ENCODE data around the gene EZH2. TPM values are rescaled to one million over a fixed set of nuclear protein-coding genes. Genes with fewer than 3 reads are reported as not detected.

The EZH2 gene
- total RNA-seq, 1 experiment from 2014 or later = 18.4 TPM

GRCh38 chr7:148819697-148820360 is 64.3 kb downstream of the EZH2 start:
- H3K4me3 ChIP-seq (ENCODE audit: insufficient read depth, low read depth, low read length) = no peak overlapping the region
- peaks cover 2% of the 10 kb centered on the region for H3K36me3 ChIP-seq (replicated peaks; ENCODE audit: control insufficient read depth, insufficient read depth, low read length)
- H3K27me3 ChIP-seq (ENCODE audit: control insufficient read depth, insufficient read depth, low read length) = no peaks in the 10 kb centered on the region
- no peak for DNase-seq

DNA sequence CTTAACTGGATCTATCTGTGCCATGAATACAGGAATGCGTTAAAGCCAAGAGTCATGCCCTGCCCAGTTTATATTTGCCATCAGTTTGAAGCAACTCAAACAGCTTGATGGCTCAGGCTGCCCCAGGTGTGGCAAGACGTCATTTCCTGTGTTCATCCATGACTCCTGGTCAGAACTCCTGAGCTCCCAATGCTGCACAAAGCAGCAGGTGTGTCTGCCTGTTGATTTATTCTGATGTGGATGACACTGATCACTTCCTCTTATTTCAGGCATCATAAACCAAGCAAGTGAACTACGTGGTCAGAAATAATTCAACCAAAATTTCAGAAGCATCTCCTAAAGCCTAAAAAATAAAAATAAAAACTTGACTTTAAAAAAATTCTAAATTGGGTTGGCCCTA is 68.5 kb downstream of the EZH2 start:
- DNase-seq = no peak
- H3K36me3 ChIP-seq (replicated peaks; ENCODE audit: control insufficient read depth, insufficient read depth, low read length) = peaks cover 14% of the 10 kb centered on the region
- no peaks in the 10 kb centered on the region for H3K27me3 ChIP-seq (ENCODE audit: control insufficient read depth, insufficient read depth, low read length)
- H3K4me3 ChIP-seq (ENCODE audit: insufficient read depth, low read depth, low read length) = no peak overlapping the region

- Histone ChIP-seq H3K36me3 (replicated peaks; ENCODE audit: control insufficient read depth, insufficient read depth, low read length) (peaks cover 14% of the 10 kb centered on the region), H3K4me3 (ENCODE audit: insufficient read depth, low read depth, low read length) (no peak overlapping the region), H3K27me3 (ENCODE audit: control insufficient read depth, insufficient read depth, low read length) (no peaks in the 10 kb centered on the region)
- no peak for DNase-seq
These were observed 69.0 kb downstream of the EZH2 start for GRCh38 chr7:148814922-148815559.

DNA sequence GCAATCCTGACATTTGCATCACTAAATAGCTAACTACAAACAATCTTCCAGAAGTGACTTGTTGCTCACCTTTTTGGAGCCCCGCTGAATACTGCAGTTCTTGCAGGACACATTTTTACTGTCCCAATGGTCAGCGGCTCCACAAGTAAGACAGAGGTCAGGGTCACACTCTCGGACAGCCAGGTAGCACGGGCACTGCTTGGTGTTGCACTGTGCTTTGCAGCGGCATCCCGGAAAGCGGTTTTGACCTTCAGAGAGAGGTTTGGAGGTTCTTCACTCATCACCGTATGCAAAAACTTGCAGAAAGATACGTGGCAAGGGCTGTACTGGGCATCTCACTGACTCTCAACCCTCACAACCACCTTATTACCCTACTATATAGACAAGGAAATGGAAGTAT is 70.2 kb downstream of the EZH2 start:
- H3K36me3 ChIP-seq (replicated peaks; ENCODE audit: control insufficient read depth, insufficient read depth, low read length) = peaks cover 16% of the 10 kb centered on the region
- H3K4me3 ChIP-seq (ENCODE audit: insufficient read depth, low read depth, low read length) = no peak overlapping the region
- no peak for DNase-seq
- H3K27me3 ChIP-seq (ENCODE audit: control insufficient read depth, insufficient read depth, low read length) = no peaks in the 10 kb centered on the region

DNA sequence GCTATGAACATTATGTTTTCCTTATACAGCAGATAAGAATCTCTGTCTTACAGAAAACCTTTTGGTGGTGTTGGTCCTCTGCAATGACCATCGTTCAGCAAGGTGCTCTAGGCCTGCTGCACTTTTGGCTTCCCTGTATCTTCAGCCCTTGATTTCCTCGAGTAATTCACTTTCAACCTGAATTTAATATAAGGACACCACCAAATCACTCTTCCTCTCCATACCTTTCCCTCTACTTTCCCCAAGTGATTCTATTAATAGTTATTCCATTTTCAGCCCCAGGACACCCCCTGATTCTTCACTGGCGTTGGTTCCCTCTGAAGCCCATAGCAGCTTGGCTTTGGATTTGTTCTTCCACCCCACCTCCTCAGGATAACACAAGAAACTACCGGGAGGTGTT is 72.2 kb downstream of the EZH2 start:
- Histone ChIP-seq H3K36me3 (replicated peaks; ENCODE audit: control insufficient read depth, insufficient read depth, low read length) (peaks cover 21% of the 10 kb centered on the region), H3K4me3 (ENCODE audit: insufficient read depth, low read depth, low read length) (no peak overlapping the region), H3K27me3 (ENCODE audit: control insufficient read depth, insufficient read depth, low read length) (no peaks in the 10 kb centered on the region)
- no peak for DNase-seq

DNA sequence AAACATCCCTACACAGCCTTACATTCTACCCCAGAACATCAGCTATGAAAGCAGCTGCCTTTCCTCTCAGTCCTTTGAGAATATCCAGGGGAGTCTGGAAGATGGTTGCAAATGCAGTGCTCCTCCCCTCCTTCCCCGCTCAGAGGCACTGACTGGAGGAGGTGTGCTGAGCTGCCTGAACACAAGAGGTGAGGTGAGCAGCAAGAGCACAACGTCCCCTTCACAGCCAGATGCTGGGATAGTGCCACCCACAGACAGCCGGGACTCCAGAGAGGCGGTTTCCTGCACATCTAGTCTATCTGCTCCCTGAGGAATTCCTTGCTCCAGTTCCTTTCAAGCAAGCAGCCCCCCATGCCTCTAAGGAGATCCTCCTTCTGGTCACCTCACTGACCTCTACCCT is 74.2 kb downstream of the EZH2 start:
- Histone ChIP-seq H3K27me3 (ENCODE audit: control insufficient read depth, insufficient read depth, low read length) (no peaks in the 10 kb centered on the region), H3K36me3 (replicated peaks; ENCODE audit: control insufficient read depth, insufficient read depth, low read length) (peaks cover 22% of the 10 kb centered on the region), H3K4me3 (ENCODE audit: insufficient read depth, low read depth, low read length) (no peak overlapping the region)
- DNase-seq = peak; percentile 55

GRCh38 chr7:148807436-148807835 is 76.7 kb downstream of the EZH2 start:
- no peak overlapping the region for H3K4me3 ChIP-seq (ENCODE audit: insufficient read depth, low read depth, low read length)
- no peaks in the 10 kb centered on the region for H3K27me3 ChIP-seq (ENCODE audit: control insufficient read depth, insufficient read depth, low read length)
- H3K36me3 ChIP-seq (replicated peaks; ENCODE audit: control insufficient read depth, insufficient read depth, low read length) = peaks cover 17% of the 10 kb centered on the region
- no peak for DNase-seq

DNA sequence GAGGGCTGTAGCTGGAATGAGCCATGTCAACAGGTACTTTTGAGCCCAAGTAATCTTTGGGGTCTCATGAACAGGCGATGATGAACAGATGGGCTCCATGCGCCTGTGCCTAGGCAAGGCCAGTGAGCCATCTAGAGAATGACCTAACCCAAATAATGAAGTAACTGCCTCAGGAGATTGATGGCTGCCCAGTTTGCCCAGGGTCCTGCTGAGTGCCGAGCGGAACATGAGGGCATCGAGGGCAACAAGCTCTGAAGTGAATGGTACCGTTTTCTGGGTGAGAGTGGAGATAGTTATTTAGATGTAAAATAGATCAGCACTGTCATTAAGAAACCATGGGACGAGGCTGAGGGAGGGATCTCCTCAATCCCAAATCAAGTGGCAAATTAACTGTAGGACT is 77.9 kb downstream of the EZH2 start:
- H3K36me3 ChIP-seq (replicated peaks; ENCODE audit: control insufficient read depth, insufficient read depth, low read length) = peaks cover 15% of the 10 kb centered on the region
- H3K4me3 ChIP-seq (ENCODE audit: insufficient read depth, low read depth, low read length) = no peak overlapping the region
- H3K27me3 ChIP-seq (ENCODE audit: control insufficient read depth, insufficient read depth, low read length) = no peaks in the 10 kb centered on the region
- no peak for DNase-seq

- no peak for DNase-seq
- H3K4me3 ChIP-seq (ENCODE audit: insufficient read depth, low read depth, low read length) = no peak overlapping the region
- H3K36me3 ChIP-seq (replicated peaks; ENCODE audit: control insufficient read depth, insufficient read depth, low read length) = peaks cover 15% of the 10 kb centered on the region
- no peaks in the 10 kb centered on the region for H3K27me3 ChIP-seq (ENCODE audit: control insufficient read depth, insufficient read depth, low read length)
These were observed 79.5 kb downstream of the EZH2 start for GRCh38 chr7:148804343-148805235.

- no peak for DNase-seq
- Histone ChIP-seq H3K27me3 (ENCODE audit: control insufficient read depth, insufficient read depth, low read length) (no peaks in the 10 kb centered on the region), H3K36me3 (replicated peaks; ENCODE audit: control insufficient read depth, insufficient read depth, low read length) (peaks cover 24% of the 10 kb centered on the region), H3K4me3 (ENCODE audit: insufficient read depth, low read depth, low read length) (no peak overlapping the region)
These were observed 81.0 kb downstream of the EZH2 start for GRCh38 chr7:148803094-148803493.

GRCh38 chr7:148802101-148802493 is 82.0 kb downstream of the EZH2 start:
- H3K36me3 ChIP-seq (replicated peaks; ENCODE audit: control insufficient read depth, insufficient read depth, low read length) = peaks cover 22% of the 10 kb centered on the region
- H3K4me3 ChIP-seq (ENCODE audit: insufficient read depth, low read depth, low read length) = no peak overlapping the region
- DNase-seq = no peak
- H3K27me3 ChIP-seq (ENCODE audit: control insufficient read depth, insufficient read depth, low read length) = no peaks in the 10 kb centered on the region

GRCh38 chr7:148800677-148801076 is 83.4 kb downstream of the EZH2 start:
- Histone ChIP-seq H3K27me3 (ENCODE audit: control insufficient read depth, insufficient read depth, low read length) (no peaks in the 10 kb centered on the region), H3K36me3 (replicated peaks; ENCODE audit: control insufficient read depth, insufficient read depth, low read length) (peaks cover 21% of the 10 kb centered on the region), H3K4me3 (ENCODE audit: insufficient read depth, low read depth, low read length) (no peak overlapping the region)
- peak; percentile 50 for DNase-seq

DNA sequence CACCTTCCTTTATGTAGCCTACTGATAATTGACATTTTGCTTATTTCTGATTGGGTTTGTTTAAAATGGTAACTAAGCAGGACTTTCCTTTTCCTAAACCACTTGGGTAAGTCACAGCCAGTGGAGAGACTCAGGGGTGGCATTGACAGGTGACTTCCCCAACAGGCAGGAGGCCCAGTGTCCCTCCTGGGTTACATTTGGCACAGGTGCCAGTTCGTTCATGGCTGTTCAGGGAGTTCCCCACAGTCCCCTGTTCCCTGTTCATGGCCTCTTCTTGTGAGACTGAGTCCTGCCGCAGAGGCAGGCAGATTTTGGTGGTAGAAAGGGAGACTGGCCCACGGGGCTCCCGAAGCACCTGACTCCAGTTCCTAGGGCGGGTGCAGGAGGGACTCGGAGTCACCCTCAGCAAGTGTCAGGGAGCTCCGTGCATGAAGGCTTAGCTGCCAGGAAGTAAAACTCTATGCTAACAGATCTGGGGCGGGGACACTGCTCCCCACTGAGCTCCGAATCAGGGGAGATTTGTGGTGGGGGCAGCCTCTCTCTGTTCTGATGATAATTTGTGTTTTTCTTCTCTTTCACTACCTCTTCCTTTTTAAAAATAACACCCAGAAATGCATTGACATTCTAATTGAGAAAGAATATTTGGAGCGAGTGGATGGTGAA is 84.1 kb downstream of the EZH2 start:
- H3K27me3 ChIP-seq (ENCODE audit: control insufficient read depth, insufficient read depth, low read length) = no peaks in the 10 kb centered on the region
- H3K4me3 ChIP-seq (ENCODE audit: insufficient read depth, low read depth, low read length) = no peak overlapping the region
- H3K36me3 ChIP-seq (replicated peaks; ENCODE audit: control insufficient read depth, insufficient read depth, low read length) = peaks cover 21% of the 10 kb centered on the region
- peak; percentile 75 for DNase-seq

DNA sequence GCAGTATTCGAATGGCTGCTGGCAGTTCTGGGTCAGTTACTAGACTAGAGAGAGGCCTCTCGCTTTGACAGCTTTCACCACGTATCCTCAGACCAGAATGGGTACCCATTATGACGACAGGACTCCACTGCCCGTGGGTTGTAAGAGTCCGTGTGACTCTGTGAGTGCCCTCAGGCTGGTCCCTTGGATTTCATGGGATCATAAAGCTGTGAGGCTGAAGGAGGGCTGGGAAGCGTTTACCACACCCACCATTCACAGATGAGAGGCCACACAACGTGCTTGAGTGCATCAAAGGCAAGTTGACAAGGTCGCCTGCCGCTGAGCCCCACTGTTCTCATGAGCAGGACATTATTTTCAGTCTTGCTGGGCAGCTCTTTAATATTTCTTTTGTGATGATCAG is 87.2 kb downstream of the EZH2 start:
- H3K4me3 ChIP-seq (ENCODE audit: insufficient read depth, low read depth, low read length) = no peak overlapping the region
- H3K27me3 ChIP-seq (ENCODE audit: control insufficient read depth, insufficient read depth, low read length) = no peaks in the 10 kb centered on the region
- H3K36me3 ChIP-seq (replicated peaks; ENCODE audit: control insufficient read depth, insufficient read depth, low read length) = peaks cover 26% of the 10 kb centered on the region
- no peak for DNase-seq
